Measurements from ENCODE around the gene GSDMA. TPM values are rescaled to one million over a fixed set of nuclear protein-coding genes. Genes with fewer than 3 reads are reported as not detected.

The GSDMA gene
- total RNA-seq, 2 experiments from 2014 or later, result 0.64 to 0.87 TPM

DNA sequence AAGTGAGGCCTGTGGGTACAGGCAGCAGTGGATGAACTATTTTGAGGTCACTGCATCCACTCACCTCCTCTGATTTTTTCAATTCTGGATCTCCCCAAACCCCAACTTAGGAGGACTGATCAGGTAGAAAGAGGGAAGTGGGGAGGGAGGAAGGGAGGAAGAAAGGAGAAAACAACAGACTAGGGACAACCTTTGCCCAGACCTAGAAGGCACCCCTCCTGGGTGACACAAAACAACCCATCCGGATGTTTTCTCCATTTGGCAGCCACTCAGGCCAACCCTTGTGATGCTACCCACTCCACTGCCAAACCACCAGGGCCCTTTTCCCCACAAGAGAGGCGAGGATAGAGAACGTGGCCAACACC is 38.1 kb upstream of the GSDMA start:
- Mint-ChIP-seq H3K27ac (peak overlapping the region; percentile 90), H3K4me1 (ENCODE audit: low read depth) (peaks cover 76% of the 10 kb centered on the region), H3K36me3 (peaks cover 27% of the 10 kb centered on the region), H3K4me3 (no peak overlapping the region), H3K27me3 (no peaks in the 10 kb centered on the region), H3K9me3 (no peaks in the 10 kb centered on the region)
- CTCF ChIA-PET, result no interaction called here
- intact Hi-C loops (cut with micrococcal nuclease), result loop anchor here (5.0 to 10.0 kb wide), 2 partner anchors 152 to 460 kb away; partner anchors contain the start of gene CDK12
- POLR2A ChIA-PET, result interaction anchor here (0.9 kb wide), 1 partner anchor 16 kb away, joined by 3 read pairs; no protein-coding TSS in a partner anchor
- no peak for DNase-seq

GRCh38 chr17:39925282-39926134 is 37.3 kb upstream of the GSDMA start:
- no peak for DNase-seq
- ChIA-PET CTCF (interaction anchor here (0.8 to 2.0 kb wide), 3 partner anchors 10 to 303 kb away, joined by 3 to 8 read pairs (median 5); no protein-coding TSS in a partner anchor), POLR2A (interaction anchor here (0.6 to 1.3 kb wide), 4 partner anchors 10 to 175 kb away, joined by 3 to 9 read pairs (median 4); no protein-coding TSS in a partner anchor)
- peaks cover 24% of the 10 kb centered on the region for H3K36me3 Mint-ChIP-seq
- H3K27ac Mint-ChIP-seq, result peak overlapping the region; percentile 90
- peaks cover 70% of the 10 kb centered on the region for H3K4me1 Mint-ChIP-seq (ENCODE audit: low read depth)
- H3K9me3 Mint-ChIP-seq, result no peaks in the 10 kb centered on the region
- no peaks in the 10 kb centered on the region for H3K27me3 Mint-ChIP-seq
- H3K4me3 Mint-ChIP-seq, result peak overlapping the region; percentile 85
- intact Hi-C loops (cut with micrococcal nuclease), result loop anchor here (2.0 to 10.0 kb wide), 4 partner anchors 27 to 461 kb away; partner anchors contain the start of gene CDK12

GRCh38 chr17:39926135-39926587 is 36.6 kb upstream of the GSDMA start:
- Mint-ChIP-seq H3K36me3 (peaks cover 23% of the 10 kb centered on the region), H3K4me1 (ENCODE audit: low read depth) (peaks cover 63% of the 10 kb centered on the region), H3K4me3 (peak overlapping the region; percentile 85), H3K27me3 (no peaks in the 10 kb centered on the region), H3K9me3 (no peaks in the 10 kb centered on the region), H3K27ac (peak overlapping the region; percentile 90)
- POLR2A ChIA-PET, result interaction anchor here (0.6 to 1.6 kb wide), 9 partner anchors 8 to 271 kb away, joined by 3 to 9 read pairs (median 3); partner anchors contain the start of gene GSDMB
- DNase-seq, result no peak
- CTCF ChIA-PET, result interaction anchor here (0.8 to 2.0 kb wide), 3 partner anchors 11 to 304 kb away, joined by 3 to 8 read pairs (median 5); no protein-coding TSS in a partner anchor
- intact Hi-C loops (cut with micrococcal nuclease), result loop anchor here (2.0 to 10.0 kb wide), 4 partner anchors 27 to 461 kb away; partner anchors contain the start of gene CDK12

GRCh38 chr17:39926588-39927100 is 36.2 kb upstream of the GSDMA start:
- intact Hi-C loops (cut with micrococcal nuclease), result loop anchor here (1.0 to 10.0 kb wide), 5 partner anchors 26 to 462 kb away; partner anchors contain the start of genes CDK12 and PSMD3
- H3K4me3 Mint-ChIP-seq, result peak overlapping the region; percentile 85
- peaks cover 58% of the 10 kb centered on the region for H3K4me1 Mint-ChIP-seq (ENCODE audit: low read depth)
- no peaks in the 10 kb centered on the region for H3K27me3 Mint-ChIP-seq
- ChIA-PET CTCF (interaction anchor here (1.0 to 2.0 kb wide), 4 partner anchors 32 to 305 kb away, joined by 3 to 8 read pairs (median 6); no protein-coding TSS in a partner anchor), POLR2A (interaction anchor here (0.6 to 1.6 kb wide), 9 partner anchors 8 to 272 kb away, joined by 3 to 9 read pairs (median 3); partner anchors contain the start of gene GSDMB)
- H3K9me3 Mint-ChIP-seq, result no peaks in the 10 kb centered on the region
- peaks cover 20% of the 10 kb centered on the region for H3K36me3 Mint-ChIP-seq
- H3K27ac Mint-ChIP-seq, result peak overlapping the region; percentile 90
- peak; percentile 75 for DNase-seq

DNA sequence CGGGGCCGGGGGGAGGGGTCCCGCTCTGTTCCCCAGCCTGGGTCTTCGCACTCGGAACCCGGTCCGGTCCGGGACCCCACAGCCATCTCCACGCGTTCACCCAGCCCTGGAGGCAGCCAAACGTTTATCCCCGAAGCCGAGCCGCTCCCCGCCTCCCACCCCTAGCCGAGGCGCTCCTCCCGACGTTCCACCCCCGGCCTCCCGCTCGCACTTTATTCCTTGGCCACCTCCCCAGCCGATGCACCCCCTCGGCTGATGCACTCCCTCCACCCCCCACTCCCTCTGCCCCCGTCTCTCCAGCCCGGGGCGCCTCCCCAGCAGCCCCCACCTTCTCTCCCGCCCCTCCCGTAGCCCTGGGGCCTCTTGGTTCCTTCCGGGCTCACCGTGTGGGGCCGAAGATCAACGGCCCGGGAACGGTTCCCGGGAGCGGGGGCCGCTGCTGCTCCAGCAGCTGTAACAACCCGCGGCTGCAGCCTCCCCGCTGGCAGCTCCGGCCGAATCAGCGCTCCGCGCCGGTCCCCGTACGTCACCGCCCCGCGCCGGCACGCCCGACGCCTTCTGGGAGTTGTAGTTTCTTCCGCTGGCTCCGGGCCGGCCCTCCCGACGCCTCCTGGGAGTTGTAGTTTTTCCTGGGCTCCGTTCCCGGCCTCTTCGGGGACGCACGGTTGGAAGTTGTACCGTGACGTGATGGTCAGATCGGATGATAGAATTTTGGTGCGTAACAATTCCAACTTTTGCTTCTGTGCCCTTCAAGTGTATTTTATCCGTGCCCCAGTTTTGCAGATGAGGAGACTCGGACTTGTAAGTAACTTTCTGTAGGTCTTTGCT is 35.5 kb upstream of the GSDMA start, which contains the start of the genes LRRC3C and ORMDL3:
Gene LRRC3C (plus strand): TSS at position 632 of the 828 bp plus-strand sequence. CDS start 13,792 bp downstream, outside the sequence.
Gene ORMDL3 (minus strand): TSS at position 501 of the 828 bp plus-strand sequence. CDS start 3,398 bp downstream, outside the sequence.
- peak within 1 kb of the TSS; percentile 85 for H3K4me3 Mint-ChIP-seq
- peak within 1 kb of the TSS; percentile 90 for H3K27ac Mint-ChIP-seq
- DNase-seq, result peak; percentile 95
- intact Hi-C loops (cut with micrococcal nuclease), result loop anchor here (1.0 to 10.0 kb wide), 5 partner anchors 25 to 463 kb away; partner anchors contain the start of genes CDK12 and PSMD3
- CTCF ChIA-PET, result interaction anchor here (1.0 to 2.0 kb wide), 3 partner anchors 31 to 306 kb away, joined by 3 to 8 read pairs (median 8); no protein-coding TSS in a partner anchor
- H3K4me1 Mint-ChIP-seq (ENCODE audit: low read depth), result peaks cover 52% of the 10 kb centered on the region
- no peaks in the 10 kb centered on the region for H3K27me3 Mint-ChIP-seq
- no peaks in the 10 kb centered on the region for H3K9me3 Mint-ChIP-seq
- POLR2A ChIA-PET, result interaction anchor here (0.7 to 1.6 kb wide), 6 partner anchors 9 to 172 kb away, joined by 3 to 4 read pairs (median 3); partner anchors contain the start of gene GSDMB
- H3K36me3 Mint-ChIP-seq, result peaks cover 15% of the 10 kb centered on the region

DNA sequence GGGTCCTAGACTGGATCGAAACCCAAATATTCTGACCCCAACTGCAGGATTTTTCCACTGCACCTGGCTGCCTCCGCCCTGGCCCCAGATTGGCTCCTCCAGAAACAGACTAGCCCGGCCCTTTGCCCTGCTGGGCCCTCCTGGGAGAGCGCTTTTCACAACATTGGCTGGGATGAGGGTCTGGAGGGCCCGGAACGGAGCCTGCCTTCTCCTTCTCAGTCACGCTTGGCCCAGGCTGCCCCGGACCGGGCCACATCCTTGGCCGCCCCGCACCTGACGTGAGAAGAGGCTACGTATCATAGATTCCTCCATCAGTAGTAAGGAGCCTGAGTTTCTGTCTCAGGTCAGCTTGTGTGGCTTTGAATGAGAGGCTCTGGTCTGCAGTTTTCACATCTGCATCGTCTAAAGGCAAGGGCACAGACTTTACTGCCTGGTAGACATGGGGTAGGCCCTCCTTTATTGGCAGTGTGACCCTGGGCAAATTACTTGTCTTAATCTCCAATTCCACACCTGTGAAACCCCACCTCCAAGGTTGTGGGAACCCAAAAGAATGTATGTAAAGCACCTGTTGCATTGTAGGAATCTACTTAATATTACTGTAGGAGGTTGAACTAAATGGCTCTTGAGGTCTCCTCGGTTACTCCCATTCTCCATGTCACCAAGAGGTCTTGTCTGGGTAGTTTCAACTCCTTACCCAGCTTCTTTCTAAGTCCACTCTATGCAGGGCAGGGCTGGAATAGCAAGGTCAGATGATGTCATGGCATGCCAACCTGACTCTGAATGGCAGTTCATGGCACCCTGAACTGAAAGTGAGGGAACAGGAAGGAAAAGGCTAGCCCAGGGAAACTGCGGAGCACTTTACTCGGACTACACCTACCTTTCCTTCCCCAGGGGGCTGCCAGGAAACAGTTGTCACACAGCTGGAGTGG is 34.6 kb upstream of the GSDMA start:
- Mint-ChIP-seq H3K4me3 (peak overlapping the region; percentile 85), H3K4me1 (ENCODE audit: low read depth) (peaks cover 45% of the 10 kb centered on the region), H3K9me3 (no peaks in the 10 kb centered on the region), H3K27ac (peak overlapping the region; percentile 71), H3K36me3 (peaks cover 7% of the 10 kb centered on the region), H3K27me3 (peaks cover under 1% of the 10 kb centered on the region)
- intact Hi-C loops (cut with micrococcal nuclease), result loop anchor here (1.0 to 10.0 kb wide), 5 partner anchors 25 to 463 kb away; partner anchors contain the start of genes CDK12 and PSMD3
- CTCF ChIA-PET, result interaction anchor here (0.8 to 1.0 kb wide), 3 partner anchors 30 to 306 kb away, joined by 3 to 8 read pairs (median 3); no protein-coding TSS in a partner anchor
- POLR2A ChIA-PET, result interaction anchor here (0.6 to 2.1 kb wide), 4 partner anchors 9 to 52 kb away, joined by 3 to 6 read pairs (median 4); partner anchors contain the start of genes GSDMB and PSMD3
- DNase-seq, result peak; percentile 20

- ChIA-PET POLR2A (interaction anchor here (0.6 to 2.1 kb wide), 3 partner anchors 9 to 51 kb away, joined by 3 to 6 read pairs (median 4); partner anchors contain the start of gene PSMD3), CTCF (interaction anchor here (0.8 to 0.9 kb wide), 3 partner anchors 29 to 307 kb away, joined by 3 to 4 read pairs (median 3); no protein-coding TSS in a partner anchor)
- Mint-ChIP-seq H3K4me3 (peak overlapping the region; percentile 32), H3K9me3 (no peaks in the 10 kb centered on the region), H3K4me1 (ENCODE audit: low read depth) (peaks cover 41% of the 10 kb centered on the region), H3K36me3 (peaks cover 2% of the 10 kb centered on the region), H3K27me3 (peaks cover 2% of the 10 kb centered on the region), H3K27ac (no peak overlapping the region)
- intact Hi-C loops (cut with micrococcal nuclease), result loop anchor here (5.0 to 10.0 kb wide), 2 partner anchors 157 to 464 kb away; partner anchors contain the start of gene CDK12
- DNase-seq, result no peak
These were observed 33.8 kb upstream of the GSDMA start for GRCh38 chr17:39928858-39929645.

GRCh38 chr17:39929646-39930407 is 33.0 kb upstream of the GSDMA start:
- Mint-ChIP-seq H3K4me3 (no peak overlapping the region), H3K27ac (no peak overlapping the region), H3K4me1 (ENCODE audit: low read depth) (peaks cover 33% of the 10 kb centered on the region), H3K9me3 (no peaks in the 10 kb centered on the region), H3K27me3 (peaks cover 2% of the 10 kb centered on the region), H3K36me3 (no peaks in the 10 kb centered on the region)
- CTCF ChIA-PET, result interaction anchor here (0.8 to 0.9 kb wide), 2 partner anchors 28 to 308 kb away, joined by 3 to 4 read pairs; no protein-coding TSS in a partner anchor
- DNase-seq, result no peak
- POLR2A ChIA-PET, result interaction anchor here (0.6 to 2.1 kb wide), 2 partner anchors 50 to 479 kb away, joined by 3 to 6 read pairs; partner anchors contain the start of gene PSMD3
- intact Hi-C loops (cut with micrococcal nuclease), result loop anchor here (5.0 to 10.0 kb wide), 2 partner anchors 158 to 465 kb away; partner anchors contain the start of gene CDK12

DNA sequence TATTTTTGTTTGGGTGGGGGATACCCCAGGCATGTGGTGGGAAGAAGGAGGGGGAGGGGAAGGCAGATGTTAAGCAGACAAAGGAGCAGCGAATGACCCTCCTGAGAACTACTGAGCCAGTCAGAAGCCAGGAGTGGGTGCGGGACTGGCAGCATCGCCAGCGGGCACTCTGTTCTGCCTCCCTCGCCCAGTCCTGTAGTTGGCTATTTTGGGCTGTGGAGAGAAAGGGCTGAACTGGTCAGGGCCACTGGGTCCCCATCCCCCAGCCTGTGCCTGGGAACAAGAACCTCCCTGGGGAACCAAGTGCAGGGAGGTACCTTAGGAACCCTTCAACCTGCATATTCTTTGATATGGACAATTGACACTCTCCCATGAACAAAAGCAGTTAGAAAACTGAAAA is 28.9 kb upstream of the GSDMA start:
- intact Hi-C loops (cut with micrococcal nuclease), result no loop called here
- Mint-ChIP-seq H3K27me3 (peaks cover 2% of the 10 kb centered on the region), H3K4me1 (ENCODE audit: low read depth) (peaks cover 7% of the 10 kb centered on the region), H3K36me3 (no peaks in the 10 kb centered on the region), H3K27ac (peak overlapping the region; percentile 20), H3K9me3 (no peaks in the 10 kb centered on the region), H3K4me3 (no peak overlapping the region)
- DNase-seq, result no peak
- ChIA-PET POLR2A (no interaction called here), CTCF (no interaction called here)

Data from activated CD4-positive, alpha-beta memory T cell treated with anti-CD3 and anti-CD28 coated beads for 36 hours (primary cell).